GM21576 (cell line): ENCODE measurements around the gene ST8SIA5.

Experiments
- ATAC-seq: cut with Tn5 transposase; IDR thresholded peaks from one replicate; pipeline ENCODE4 v1.9.1; 2021; ENCODE audit warnings: mild to moderate bottlenecking, moderate library complexity; ENCODE audit not compliant: unreplicated experiment

Gene ST8SIA5

DNA sequence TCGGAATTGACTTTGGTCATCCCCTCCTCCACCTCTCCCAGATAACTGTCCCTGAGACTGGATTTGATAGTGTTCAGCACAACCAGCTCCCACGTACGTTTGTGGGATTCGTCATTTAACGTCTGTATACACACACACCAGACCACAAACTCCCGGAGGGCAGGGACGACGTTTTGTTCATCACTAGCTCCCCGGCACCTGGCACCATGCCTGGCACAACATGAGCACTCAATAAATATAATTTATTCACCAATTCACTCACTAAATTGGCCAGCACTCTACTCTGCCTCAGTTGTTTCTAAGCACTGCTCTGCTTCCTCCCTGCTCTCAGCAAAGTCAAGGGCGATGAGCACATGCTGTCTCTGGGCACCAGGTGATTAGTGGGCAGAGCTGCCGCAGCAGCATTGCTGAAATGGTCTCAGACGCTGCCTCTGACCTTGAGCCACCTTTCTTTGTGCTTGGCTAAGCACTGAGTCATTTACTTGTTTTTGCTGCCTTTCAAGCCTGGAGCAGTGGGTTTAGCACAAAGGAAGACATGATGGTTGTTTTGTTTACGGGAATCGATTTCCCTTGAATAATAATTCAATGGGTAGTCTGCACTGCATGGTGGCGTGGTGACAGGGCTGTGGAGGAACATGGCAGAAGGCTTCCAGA lies 80.5 kb downstream of the ST8SIA5 start:
- no peak for ATAC-seq

DNA sequence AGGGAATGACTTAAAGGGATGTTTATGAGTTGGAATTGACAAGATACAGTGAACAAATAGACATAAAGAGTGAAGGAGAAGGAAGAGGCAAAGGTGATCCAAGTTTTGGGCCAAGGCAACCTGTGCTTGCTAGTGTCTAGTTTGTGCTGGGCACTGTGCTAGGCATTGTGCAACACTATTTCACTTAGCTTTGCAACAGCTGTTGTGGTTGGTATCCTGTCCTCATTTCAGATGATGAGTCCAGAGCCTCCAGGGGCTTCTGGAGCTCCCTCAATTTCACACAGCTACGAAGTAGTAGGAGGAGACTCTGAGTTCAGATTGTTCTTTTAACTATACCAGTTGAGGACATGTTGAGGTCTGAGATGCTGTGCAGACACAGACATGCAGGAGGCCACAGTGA lies 81.7 kb downstream of the ST8SIA5 start:
- no peak for ATAC-seq

DNA sequence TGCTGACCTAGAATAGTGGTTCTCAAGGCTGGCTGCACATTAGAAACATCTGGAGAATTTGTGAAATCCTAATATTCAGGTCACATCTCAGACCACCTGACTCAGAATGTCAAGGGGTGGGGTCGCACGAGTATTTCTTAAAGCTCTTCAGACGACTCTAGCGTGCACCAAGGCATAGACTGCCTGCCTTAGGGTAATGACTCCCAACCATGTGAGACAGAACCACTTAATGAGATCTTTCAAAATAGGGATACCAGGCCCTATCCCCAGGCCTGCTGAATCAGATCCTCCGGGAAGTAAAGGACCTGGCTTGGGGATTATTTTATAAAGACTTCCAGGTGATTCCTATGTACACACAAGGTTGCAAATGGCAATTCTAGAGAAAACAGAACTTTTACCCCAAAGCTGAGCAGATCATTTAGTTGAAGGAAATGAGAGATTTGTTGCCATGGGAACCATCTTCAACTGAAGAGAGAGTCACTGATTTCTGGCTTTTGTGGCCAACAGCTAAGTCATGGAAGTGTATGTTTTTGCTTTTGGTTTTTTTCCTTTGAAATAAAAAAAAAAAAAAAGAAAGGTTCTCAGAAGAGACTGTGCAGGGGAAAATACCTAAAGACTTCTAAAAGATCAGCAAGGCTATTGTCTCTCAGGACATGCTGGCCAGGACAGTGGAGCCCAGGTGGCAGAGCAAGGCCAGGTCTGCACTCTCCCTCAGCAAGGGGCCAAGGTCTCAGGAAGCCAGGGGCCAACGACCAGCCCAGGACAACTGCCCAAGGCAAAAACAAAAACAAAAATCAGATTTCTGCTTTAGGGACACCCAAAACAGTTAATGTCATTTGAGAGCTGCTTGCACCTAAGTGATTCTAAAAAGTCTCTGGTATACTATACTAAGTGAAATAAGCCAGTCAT lies 84.5 kb downstream of the ST8SIA5 start:
- no peak for ATAC-seq

DNA sequence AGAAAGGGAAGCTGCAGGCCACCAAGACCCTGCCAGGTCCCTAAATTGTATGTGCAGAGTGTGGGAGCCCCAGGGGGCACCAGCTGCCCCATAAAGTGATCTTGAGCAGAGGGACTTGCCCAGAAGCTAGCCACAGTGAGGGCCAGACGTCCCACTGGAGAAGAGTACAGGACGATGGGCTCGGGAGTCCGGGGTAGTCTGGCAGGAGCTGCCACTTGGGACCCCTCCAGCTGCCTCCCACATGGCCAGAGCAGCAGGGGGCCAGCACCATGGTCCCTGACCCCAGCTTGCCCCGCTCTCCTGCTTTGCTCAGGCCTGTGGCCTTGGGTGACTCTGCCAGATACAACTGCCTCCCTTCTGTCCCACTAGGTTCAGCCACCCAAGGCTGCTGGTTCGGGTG lies 88.2 kb downstream of the ST8SIA5 start:
- no peak for ATAC-seq

DNA sequence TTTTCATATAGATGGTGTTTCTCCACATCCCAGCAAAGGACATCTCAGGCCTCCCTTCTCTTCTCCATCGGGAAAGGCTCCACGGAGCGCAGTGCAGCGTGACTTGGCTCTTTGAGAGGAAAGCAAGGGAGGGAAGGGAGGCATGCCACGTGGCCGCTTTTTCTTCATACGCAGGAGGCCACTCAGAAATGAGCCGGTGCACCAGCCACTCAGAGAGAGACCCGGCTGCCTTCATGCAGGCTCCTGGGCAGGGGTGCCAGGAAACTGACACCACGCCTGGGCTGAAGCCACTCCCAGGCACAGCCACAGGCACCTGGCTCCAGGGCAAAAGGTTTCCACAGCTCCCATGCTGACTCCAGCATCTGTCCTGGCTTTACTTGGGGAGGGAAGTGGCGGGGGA lies 88.7 kb downstream of the ST8SIA5 start:
- no peak for ATAC-seq

DNA sequence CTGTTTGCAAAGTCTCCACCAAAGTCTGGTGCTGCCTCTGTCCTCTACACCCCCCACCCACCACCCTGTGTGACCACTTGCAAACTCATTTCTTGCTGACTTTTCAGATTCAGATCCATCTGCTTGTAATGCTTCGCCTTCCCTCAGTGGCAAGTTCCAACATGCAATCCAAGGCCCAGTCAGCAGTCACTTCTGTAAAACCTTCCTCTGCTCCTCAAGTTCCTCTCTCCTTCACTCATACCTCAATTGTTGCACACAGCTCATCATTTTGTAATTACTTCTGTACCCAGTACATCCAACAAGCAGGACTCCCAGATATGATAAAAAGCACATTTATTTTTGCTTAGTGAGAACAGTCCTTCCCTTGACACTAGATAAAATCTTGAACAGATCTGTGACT lies 93.3 kb downstream of the ST8SIA5 start:
- ATAC-seq, result no peak

DNA sequence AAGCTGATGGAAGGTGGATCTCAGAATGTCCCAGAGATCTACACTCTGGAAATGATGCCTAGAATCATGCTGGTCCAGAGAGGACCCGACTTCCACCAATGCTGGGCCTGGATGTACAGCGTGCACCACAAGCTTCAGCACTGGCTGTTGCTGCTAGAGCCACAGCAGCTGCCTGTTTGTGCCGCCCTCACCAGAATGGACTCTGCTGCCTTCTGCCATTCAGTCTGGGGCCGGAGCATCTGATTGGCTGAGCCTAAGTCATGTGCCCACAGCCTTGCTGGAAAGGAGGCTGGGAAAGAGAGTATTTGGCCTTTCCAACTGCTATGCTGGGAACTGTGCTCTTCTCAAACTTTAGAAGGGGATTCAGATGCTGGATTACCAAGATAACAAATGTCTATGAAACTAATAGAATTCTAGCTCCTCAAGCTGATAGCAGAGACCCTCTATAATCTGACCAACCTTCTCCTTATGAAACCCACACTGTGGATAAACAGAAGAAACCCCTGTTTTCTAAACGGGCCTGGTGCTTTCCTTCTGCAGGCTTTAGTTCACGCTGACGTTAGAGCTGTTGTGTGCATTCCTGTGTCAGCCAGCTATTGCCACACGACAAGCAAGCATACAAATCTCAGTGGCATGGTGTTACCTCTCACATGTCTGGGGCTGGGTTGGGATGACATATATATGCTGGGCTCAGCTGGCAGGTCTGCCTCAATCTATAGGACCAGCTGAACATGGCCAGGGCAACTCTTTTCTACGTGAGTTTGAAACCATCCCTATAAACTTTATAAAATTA lies 95.7 kb downstream of the ST8SIA5 start:
- no peak for ATAC-seq

DNA sequence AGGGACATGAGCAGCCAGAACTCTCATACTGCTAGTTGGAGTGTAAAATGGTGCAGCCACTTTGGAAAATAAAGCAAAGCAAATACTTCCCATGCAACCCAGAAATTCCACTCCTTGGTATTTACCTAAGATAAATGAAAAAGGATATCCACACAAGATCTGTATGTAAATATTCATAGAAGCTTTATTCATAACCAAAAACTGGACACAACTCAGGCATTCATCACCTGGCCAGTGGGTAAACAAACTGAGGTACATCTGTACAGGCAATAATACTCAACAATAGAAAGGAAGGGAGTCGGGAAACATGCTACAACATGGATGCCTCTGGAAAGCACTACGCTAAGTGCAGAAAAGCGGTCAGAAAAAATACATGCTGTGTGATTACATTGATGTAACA lies 97.4 kb downstream of the ST8SIA5 start:
- ATAC-seq, result no peak

DNA sequence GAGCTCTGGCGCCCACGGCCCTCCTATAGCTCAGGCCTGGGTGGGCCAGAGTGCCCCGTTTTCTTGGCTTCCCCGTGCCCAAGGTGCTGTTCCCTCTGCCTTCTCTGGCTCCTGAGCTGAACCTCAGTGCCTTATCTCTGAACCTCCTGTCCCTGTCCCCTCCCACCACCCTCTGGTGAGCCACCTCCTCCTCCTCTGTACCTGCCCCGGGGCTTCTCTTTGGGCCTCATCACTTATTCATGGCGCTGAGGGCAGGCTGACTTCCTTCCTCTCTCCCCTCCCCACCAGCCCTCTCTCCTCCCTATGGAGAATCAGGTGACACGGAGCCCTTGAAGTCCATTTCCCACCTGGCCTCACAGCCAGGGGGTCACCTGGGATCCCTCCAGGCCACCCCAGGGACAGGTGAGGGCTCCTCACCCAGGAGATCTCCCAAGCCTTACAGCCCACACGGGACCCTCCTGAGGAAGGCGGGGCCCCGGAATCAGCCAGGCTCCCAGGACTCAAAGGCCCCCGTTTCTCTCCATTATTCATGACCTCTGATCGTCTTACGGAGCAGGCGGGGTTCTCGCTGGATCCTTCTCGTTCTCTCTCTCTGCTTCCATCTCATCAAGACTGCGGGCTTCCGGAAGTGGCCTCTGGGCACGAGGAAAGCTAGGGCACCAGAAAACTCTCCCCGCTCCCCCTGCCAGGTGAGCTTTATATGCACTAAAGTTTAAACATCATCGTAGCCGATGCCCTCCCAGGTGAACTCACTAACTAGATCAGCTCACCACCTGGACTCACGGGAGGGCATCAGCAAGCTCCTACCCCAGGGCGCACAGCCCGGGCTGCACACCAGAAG lies 99.5 kb downstream of the ST8SIA5 start, which contains the start of gene LOXHD1:
Gene LOXHD1 (minus strand): TSS at position 106 of the 841 bp plus-strand sequence. CDS start 187 bp downstream, outside the sequence.
- ATAC-seq, result no peak

DNA sequence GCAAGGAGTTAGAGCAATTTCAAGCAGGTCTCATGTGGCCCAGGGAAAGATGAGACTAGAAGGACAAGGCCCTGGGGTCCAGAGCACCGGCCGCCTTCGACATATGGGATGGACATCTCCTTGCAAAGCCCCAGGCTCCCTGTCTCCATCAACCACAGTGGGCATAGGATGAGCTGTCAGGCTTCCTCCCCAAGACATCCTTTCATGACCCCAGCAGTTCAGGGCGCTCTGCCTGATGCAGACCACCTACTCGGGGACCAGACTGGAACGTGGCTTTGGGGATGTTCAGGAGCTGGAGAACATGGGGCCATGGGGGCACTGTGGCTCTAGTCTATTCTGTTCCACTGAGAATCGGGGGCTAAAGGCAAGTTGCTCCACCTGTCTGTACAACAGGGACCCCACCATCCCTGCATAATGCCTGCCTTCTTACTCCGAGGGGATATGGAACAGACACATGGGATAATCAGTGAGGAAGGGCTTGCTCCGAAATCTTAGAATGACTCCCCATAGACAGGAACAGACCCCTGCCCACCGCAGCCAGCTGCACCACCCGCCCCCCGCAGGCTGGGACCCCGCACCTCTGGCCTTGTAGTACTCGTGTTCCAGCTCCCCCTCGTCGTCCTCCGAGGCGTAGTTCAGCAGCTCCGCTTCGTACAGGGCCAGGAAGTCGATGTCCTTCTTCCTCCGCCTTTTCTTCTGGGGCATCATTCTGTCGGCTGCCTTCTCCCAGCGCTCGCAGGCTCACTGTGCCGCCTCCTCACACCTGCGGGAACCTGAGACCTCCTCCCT lies 100.3 kb downstream of the ST8SIA5 start:
- no peak for ATAC-seq

DNA sequence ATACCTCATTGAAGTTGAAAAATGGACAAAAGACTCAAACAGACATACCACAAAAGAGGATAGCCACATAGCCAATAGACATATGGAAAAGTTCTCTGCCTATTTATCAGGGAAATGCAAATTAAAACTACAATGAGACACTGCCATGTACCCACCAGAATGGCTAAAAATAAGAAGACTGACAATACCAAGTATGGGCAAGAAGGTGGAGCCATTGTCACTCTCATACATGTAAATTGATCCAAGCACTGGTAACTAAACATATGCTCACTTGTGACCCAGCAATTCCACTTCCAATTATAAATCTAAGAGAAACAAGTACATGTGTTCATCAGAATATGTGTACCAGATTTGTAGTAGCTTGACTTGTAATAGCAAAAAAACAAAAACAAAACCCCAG lies 104.5 kb downstream of the ST8SIA5 start:
- no peak for ATAC-seq

DNA sequence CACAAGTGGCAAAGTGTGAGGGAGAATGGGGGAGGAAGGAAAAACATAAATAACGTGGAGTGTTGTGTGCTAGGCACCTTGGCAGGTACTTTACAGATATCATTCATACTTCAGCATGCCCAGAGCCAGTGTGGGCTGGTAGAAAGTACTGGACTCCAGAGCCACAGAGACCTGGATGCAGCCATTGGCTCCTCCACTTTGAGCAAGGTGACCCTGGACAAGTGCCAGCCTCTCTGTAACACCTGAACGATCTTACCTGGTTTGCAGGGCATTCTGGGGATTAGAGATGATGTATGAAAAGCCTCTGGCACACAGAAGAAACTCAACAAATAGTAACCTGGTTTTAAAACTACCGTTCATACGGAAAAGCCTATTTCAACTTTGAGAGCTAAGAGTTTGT lies 106.2 kb downstream of the ST8SIA5 start:
- ATAC-seq, result no peak

DNA sequence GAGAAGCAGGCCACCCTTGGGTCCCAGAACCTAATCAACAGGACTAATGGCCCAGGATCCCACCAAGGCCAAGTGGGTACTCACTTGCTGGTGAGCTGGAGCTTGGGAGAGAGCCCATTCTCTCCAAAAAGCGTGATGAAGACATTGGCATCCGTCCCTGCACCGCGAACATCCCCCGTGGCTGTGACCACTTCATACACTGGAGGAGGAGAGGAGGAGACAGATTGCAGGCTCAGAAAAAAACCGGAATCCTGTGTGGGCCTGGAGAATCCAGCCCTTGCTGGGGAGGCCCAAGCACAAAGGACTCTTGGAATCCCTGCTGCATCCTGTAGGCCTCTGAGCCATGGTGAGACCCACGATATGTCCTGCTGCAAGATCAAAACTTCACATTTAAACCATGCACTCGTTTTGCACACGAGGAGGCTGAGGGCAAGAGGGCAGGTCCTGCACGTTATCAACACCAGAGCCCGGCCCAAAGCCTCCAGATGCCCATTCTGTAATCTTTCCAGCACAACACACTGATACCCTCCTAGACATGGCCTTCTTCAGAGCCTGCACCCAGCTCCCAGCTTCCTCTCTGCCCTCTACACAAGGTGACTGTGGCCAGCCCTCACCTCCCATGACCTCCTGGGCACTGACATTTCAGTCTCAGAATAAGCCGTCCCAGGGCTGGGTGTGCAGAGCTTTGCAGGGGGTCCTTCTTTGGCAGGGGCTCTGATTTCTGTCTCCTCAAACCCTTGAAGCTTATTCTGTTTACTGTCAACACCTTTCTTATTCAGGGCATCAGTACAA lies 107.6 kb downstream of the ST8SIA5 start:
- ATAC-seq, result no peak

DNA sequence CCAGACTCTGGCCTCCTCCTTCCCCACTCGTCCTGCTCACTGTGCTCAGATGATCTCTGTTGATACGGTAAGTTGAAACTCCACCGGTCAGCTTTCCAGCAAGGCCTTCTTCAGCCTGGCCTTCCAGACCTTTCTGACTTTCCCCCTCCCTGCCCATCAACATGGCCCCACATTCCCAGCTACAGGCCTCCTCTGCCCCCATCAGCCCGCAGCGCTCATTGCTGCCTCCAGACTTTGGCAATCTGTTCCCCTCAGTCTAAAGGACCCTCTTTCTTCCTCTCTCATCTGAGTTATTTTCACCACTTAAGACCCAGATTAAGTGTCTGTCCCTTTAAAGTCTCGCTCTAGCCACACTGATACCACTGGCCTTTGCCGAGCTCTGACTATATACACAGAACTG lies 110.4 kb downstream of the ST8SIA5 start:
- no peak for ATAC-seq

DNA sequence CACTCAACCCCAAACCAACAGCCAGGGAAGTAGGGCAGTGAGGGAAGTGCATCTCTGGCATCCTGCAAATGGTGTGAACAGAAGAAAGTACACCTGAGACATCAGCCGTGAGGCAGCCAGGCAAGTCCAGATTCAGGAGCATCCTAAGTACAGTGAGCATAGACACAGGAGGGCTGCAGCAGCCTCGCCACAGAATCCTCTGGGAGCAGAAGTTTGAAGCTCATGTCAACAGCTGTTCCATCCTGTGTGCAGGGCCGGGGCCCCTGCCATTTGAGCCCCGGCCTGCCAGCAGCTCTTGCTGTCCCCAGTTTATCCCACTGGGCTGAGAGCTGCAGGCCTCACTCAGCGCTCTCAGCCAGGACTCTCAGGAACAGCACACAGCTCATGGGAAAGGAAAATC lies 114.3 kb downstream of the ST8SIA5 start:
- ATAC-seq, result no peak

DNA sequence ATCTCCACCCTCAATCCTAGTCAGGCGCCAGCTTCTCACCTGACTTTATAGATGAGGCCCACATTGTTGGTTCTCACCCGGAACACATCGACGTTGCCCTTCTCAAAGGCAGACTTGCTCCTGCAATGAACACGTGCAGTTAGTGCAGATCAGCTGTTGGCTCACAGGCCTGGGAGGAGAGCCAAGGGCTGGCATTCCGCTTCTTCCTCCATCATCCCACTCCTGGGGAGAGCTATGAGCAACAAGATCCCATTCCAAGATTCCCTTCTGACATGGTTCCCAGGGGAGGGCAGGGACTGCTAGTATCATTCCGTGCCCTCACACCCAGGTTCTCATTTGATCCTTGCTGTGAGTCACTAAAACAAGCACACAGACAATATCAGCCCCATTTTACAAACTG lies 114.9 kb downstream of the ST8SIA5 start:
- no peak for ATAC-seq

DNA sequence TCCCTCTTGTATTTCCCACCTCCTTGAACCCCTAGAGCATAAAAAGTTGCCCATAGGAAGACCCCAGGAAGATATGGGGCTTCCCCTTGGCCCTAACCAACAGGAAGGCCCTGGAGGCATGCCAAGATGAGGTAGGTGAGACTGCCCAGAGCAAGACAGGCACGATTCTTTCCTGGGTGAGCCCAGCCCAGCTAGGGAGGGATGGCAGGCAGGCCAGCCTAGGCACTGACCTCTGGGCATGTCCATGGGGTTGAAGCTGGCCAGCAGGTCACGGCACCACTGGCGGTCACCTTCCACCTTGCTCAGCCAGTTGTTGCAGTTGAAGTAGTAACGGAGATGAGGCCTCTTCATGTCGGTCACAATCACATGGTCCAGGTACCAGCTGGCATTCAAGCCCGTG lies 117.5 kb downstream of the ST8SIA5 start:
- no peak for ATAC-seq

DNA sequence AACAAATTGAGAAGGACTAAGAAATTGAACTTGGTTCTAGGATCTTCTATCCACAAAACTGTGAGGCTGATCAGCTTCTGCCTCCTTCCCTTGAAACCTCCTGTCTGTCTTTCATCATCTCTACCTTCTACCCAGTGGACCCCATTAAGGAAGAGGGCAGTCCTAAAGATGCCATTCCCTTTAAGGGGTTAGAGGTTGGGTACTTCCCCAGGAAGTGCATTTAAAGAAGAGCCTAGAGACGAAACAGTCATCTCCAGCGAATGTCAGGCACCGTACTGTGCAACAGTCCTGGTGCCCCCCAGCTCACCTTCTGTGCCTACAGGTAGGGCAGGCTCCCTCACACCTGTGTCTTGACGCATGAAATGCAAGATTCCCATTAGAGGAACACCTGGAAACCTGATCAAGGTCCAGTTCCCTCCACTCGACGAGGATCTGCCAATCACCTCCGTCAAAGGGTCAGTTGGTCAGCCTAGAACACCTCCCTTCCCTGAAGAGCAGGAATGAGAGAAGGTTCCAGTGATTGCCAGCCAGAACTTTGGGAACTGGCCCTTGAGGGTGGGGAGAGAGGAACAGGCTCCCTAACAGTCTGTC lies 120.7 kb downstream of the ST8SIA5 start:
- ATAC-seq, result no peak
